HFF-Myc (cell line): ENCODE results near the gene WDCP.

Experiments
- DNase-seq: peaks from one replicate; pipeline ENCODE4 v3.0.0-alpha.2; 2011; ENCODE audit warnings: low read depth; ENCODE audit errors: extremely low read depth
- H3K4me3 ChIP-seq: replicated peaks from 2 replicates; pipeline ENCODE4 v1.5.1; 2011; ENCODE audit warnings: low read depth, mild to moderate bottlenecking, control low read depth, low read length
- TF ChIP-seq, protein P1 (sequence below): IDR thresholded peaks from 2 replicates; pipeline ENCODE4 v1.5.1; 2012; ENCODE audit warnings: mild to moderate bottlenecking, low read depth, low read length, control low read depth; ENCODE audit errors: missing control alignments

Gene WDCP

DNA sequence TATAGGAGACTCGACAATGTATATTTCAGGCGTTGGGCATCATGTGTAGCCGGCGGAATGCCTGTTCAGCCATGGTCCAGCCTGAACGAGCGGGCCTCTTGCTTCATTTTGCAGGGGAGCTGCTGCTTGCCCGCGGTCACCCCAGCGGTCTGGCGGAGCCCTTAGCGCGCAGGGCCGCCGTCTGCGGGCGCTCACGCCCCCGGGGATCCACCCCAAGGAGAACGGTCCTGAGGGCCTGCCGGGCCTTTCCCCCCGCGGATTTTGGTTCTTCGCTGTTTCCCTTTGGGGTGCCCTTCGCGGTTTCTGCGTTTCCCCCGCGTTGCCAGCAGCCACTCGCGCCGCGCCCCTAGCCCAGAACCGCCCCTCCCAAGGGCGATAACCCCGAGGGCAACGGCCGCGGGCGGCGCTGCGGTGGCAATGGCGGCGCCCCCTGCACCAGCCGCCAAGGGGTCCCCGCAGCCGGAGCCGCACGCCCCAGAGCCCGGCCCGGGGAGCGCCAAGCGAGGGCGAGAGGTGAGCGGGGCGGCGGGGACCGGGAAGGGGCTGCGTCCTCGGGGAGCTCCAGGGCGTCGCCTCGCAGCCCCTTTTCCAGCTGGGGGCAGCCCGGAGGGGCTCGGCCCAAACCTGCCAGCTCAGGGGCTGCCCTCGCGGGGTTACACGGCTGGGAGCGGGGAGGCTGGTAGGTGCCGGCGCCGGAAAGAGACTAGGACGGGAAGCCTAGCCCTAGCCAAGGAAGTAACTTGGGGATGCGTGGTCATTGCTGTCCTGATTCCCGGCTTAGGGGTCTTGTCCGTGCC is 37.3 kb downstream of the WDCP start, which contains the start of gene MFSD2B:
Gene MFSD2B, plus strand, starts transcription at position 406 of the 797 bp plus-strand sequence. Its CDS starts 12 bp downstream, at position 418.
- TF ChIP-seq, protein P1, sequence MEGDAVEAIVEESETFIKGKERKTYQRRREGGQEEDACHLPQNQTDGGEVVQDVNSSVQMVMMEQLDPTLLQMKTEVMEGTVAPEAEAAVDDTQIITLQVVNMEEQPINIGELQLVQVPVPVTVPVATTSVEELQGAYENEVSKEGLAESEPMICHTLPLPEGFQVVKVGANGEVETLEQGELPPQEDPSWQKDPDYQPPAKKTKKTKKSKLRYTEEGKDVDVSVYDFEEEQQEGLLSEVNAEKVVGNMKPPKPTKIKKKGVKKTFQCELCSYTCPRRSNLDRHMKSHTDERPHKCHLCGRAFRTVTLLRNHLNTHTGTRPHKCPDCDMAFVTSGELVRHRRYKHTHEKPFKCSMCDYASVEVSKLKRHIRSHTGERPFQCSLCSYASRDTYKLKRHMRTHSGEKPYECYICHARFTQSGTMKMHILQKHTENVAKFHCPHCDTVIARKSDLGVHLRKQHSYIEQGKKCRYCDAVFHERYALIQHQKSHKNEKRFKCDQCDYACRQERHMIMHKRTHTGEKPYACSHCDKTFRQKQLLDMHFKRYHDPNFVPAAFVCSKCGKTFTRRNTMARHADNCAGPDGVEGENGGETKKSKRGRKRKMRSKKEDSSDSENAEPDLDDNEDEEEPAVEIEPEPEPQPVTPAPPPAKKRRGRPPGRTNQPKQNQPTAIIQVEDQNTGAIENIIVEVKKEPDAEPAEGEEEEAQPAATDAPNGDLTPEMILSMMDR: no peak
- H3K4me3 ChIP-seq: peak within 1 kb of the TSS; percentile 35
- DNase-seq: no peak

DNA sequence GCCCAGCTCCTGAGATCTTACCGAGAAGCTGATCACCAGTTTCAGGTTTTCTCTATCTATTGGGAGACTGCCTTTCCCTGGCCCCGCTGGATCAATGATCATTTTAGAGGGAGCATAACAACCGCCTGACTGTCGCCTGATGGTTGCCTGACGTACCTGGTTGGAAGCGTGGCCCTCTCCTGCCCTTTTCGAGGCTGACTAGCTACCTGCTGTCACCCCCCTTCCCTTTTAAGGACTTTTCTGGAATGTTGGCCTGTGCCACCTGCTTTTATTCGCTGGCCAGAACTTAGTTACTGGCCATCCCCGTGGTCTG is 37.9 kb downstream of the WDCP start:
- TF ChIP-seq, protein P1: no peak
- no peak for DNase-seq
- H3K4me3 ChIP-seq: peak overlapping the region; percentile 35

DNA sequence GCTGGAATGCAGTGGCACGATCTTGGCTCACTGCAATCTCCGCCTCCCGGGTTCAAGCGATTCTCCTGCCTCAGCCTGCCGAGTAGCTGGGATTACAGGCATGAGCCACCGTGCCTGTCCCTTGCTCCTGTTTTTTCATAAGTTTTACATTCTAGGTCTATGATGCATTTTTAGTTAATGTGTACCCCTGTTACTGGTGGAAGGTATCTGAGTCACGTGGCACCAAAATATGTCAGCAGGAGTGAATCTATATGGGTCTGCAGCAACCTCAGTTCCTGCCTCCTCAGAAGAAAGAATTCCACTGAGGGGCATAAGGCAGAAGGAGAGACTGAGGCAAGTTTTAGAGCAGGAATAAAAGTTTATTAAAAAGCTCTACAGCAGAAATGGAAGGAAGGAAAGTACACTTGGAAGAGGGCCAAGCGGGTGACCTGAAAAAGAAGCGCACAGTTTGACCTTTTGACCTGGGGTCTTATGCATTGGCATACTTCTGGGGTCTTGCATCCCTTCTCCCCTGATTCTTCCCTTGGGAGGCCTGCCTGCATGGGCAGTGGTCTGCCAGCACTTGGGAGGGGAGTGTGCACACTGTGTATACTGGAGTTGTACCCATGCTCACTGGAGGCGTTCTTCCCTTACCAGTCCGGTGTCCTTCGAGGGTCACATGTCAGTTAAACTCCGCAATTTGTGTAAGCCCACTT is 38.4 kb downstream of the WDCP start:
- DNase-seq: no peak
- no peak overlapping the region for H3K4me3 ChIP-seq
- TF ChIP-seq, protein P1: no peak

DNA sequence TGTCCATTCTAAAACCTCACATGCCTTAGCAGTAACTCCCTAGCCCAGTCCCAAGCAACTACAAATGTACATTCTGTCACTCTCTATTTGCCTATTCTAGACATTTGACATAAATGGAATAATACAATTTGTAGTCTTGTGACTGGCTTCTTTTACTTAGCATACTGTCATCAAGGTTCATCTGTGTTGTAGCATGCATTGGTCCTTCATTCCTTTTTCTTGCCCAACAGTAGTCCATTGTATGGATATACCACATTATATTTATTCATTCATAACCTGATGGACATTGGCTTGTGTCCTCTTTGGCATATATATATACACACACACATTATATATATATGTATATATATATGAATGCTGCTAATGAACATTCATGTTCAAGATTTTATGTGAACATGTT is 39.5 kb downstream of the WDCP start:
- no peak for DNase-seq
- H3K4me3 ChIP-seq: no peak overlapping the region
- TF ChIP-seq, protein P1: no peak

DNA sequence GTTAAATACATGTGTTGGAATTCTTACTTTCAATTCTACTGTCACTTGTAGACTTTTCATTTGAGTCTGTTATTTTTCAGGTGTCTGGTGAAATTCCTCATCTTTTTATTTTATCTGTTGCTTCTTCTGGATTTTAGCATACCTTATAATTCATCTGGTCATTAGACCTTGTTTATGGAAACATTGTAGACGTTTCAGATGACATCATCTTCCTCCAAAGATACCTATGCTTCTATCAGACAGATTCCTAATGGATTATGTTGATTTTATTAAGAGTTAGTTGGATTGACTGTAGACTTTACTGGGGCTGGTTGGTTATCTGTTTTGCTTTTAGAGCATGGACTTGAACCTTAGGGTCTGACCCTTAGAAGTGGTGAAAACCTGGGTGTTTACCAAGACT is 52.6 kb downstream of the WDCP start:
- H3K4me3 ChIP-seq: no peak overlapping the region
- no peak for DNase-seq
- TF ChIP-seq, protein P1: no peak

DNA sequence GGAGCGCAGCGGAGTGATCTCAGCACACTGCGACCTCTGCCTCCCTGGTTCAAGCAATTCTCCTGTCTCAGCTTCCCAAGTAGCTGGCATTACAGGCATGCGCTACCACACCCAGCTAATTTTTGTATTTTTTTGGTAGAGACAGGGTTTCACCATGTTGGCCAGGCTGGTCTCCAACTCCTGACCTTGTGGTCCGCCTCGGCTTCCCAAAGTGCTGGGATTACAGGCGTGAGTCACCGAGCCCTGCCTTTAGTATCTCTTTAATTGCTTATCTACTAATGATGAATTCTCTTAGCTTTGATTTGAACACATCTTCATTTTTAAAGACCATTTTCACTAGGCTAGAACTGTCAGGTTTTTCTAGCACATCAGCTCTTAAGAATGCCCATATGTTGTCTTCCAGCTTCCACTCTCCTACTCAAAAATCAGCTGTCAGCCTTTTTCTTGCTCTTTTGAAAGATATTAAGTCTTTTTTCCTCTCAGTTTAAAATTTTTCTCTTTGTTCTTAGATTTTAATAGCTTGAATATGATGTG is 53.4 kb downstream of the WDCP start:
- DNase-seq: no peak
- TF ChIP-seq, protein P1: no peak
- H3K4me3 ChIP-seq: no peak overlapping the region
